Measurements from ENCODE around the gene EFHC2.
"Not testable (repeated sequence)": the region's sequence is repeated elsewhere in the genome, so short reads cannot be mapped to it uniquely, and the experiment has no call there.

EFHC2 gene

GRCh38 chrX:44225667-44226066 lies 117.8 kb downstream of the EFHC2 start:
- no peak for TF ChIP-seq POLR2AphosphoS5 (IDR thresholded peaks at IDR 0.05; ENCODE audit: low read depth, low read length)
- TF ChIP-seq POLR2A (IDR thresholded peaks at IDR 0.05; ENCODE audit: low read depth, low read length): no peak
- no peak for TF ChIP-seq TAF1 (IDR thresholded peaks at IDR 0.05; ENCODE audit: borderline replicate concordance, low read depth, low read length)
- DNase-seq (ENCODE audit: insufficient read length): no peak
- no peak for FAIRE-seq

GRCh38 chrX:44224760-44225159 lies 118.7 kb downstream of the EFHC2 start:
- TF ChIP-seq POLR2AphosphoS5 (IDR thresholded peaks at IDR 0.05; ENCODE audit: low read depth, low read length) (no peak), POLR2A (IDR thresholded peaks at IDR 0.05; ENCODE audit: low read depth, low read length) (no peak), TAF1 (IDR thresholded peaks at IDR 0.05; ENCODE audit: borderline replicate concordance, low read depth, low read length) (no peak)
- FAIRE-seq (no peak), DNase-seq (ENCODE audit: insufficient read length) (no peak)

- TF ChIP-seq TAF1 (IDR thresholded peaks at IDR 0.05; ENCODE audit: borderline replicate concordance, low read depth, low read length) (no peak), POLR2A (IDR thresholded peaks at IDR 0.05; ENCODE audit: low read depth, low read length) (no peak), POLR2AphosphoS5 (IDR thresholded peaks at IDR 0.05; ENCODE audit: low read depth, low read length) (no peak)
- no peak for DNase-seq (ENCODE audit: insufficient read length)
- no peak for FAIRE-seq
Observed at GRCh38 chrX:44223150-44223549, 120.3 kb downstream of the EFHC2 start.

DNA sequence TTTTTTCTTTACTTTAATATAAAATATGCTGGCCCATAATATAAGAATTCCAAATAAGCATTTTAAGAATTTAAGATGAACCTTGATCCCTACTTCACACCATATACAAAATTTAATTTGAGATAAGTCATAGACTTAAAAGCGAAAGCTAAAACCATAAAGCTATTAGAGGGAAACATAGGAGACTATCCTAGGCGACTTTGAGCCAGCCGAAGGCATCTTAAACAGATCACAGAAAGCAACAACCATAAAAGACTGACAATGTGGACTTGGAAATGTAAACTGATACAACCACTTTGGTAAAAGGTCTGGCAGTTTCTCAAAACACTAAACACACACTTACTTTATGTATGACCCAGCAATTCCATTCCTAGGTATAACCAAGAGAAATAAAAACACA lies 125.0 kb downstream of the EFHC2 start:
- DNase-seq (ENCODE audit: insufficient read length) (no peak), FAIRE-seq (no peak)
- TF ChIP-seq TAF1 (IDR thresholded peaks at IDR 0.05; ENCODE audit: borderline replicate concordance, low read depth, low read length) (no peak), POLR2A (IDR thresholded peaks at IDR 0.05; ENCODE audit: low read depth, low read length) (no peak), POLR2AphosphoS5 (IDR thresholded peaks at IDR 0.05; ENCODE audit: low read depth, low read length) (no peak)

GRCh38 chrX:44216171-44216570 lies 127.3 kb downstream of the EFHC2 start:
- DNase-seq (ENCODE audit: insufficient read length): no peak
- TF ChIP-seq POLR2AphosphoS5 (IDR thresholded peaks at IDR 0.05; ENCODE audit: low read depth, low read length): no peak
- no peak for TF ChIP-seq POLR2A (IDR thresholded peaks at IDR 0.05; ENCODE audit: low read depth, low read length)
- no peak for TF ChIP-seq TAF1 (IDR thresholded peaks at IDR 0.05; ENCODE audit: borderline replicate concordance, low read depth, low read length)
- no peak for FAIRE-seq

- TF ChIP-seq POLR2A (IDR thresholded peaks at IDR 0.05; ENCODE audit: low read depth, low read length): no peak
- TF ChIP-seq TAF1 (IDR thresholded peaks at IDR 0.05; ENCODE audit: borderline replicate concordance, low read depth, low read length): no peak
- no peak for TF ChIP-seq POLR2AphosphoS5 (IDR thresholded peaks at IDR 0.05; ENCODE audit: low read depth, low read length)
Observed at GRCh38 chrX:44203791-44204190, 139.7 kb downstream of the EFHC2 start.

DNA sequence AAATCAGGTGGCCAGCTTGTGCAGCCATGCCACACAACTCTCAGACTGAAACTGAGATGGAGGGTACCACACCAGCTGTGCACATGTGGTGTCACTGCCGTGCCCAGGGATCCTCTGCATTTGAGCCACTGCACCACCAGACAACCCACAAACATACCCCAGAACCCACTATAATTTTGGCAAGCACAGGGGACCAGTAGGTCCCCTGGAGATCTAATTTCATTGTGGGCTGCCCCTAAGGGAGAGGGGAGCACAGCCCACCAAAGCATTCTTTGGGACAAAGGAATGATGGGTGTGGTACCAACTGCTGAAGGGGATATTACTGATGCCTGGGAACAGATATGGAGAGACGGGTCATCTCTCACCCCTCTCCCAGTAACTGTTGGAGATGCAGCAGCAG lies 140.9 kb downstream of the EFHC2 start:
- no peak for DNase-seq (ENCODE audit: insufficient read length)
- no peak for FAIRE-seq
- no peak for TF ChIP-seq POLR2AphosphoS5 (IDR thresholded peaks at IDR 0.05; ENCODE audit: low read depth, low read length)
- no peak for TF ChIP-seq TAF1 (IDR thresholded peaks at IDR 0.05; ENCODE audit: borderline replicate concordance, low read depth, low read length)
- no peak for TF ChIP-seq POLR2A (IDR thresholded peaks at IDR 0.05; ENCODE audit: low read depth, low read length)

More at GRCh38 chrX:44203791-44204190, 139.7 kb downstream of the EFHC2 start:
- DNase-seq (ENCODE audit: insufficient read length): no peak
- FAIRE-seq: no peak

DNA sequence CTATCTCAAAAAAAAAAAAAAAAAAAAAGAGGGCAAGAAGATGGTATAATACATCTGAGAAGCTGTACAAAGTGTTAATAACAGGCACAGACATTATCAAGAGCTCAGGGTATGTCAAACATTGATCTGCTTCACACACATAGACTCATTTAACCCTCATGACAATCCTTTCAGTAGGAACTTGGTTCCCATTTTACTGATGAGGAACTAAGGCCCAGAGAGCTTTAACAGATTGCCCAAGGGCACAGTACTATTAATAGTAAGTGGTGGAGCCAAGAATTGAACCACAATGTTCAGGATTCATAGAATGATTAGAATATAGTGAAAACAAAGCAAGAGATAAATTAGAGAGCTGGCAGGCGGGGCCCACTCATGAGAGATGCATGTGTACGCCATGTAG lies 154.4 kb downstream of the EFHC2 start:
- FAIRE-seq (no peak), DNase-seq (ENCODE audit: insufficient read length) (no peak)
- TF ChIP-seq POLR2AphosphoS5 (IDR thresholded peaks at IDR 0.05; ENCODE audit: low read depth, low read length) (no peak), POLR2A (IDR thresholded peaks at IDR 0.05; ENCODE audit: low read depth, low read length) (no peak), TAF1 (IDR thresholded peaks at IDR 0.05; ENCODE audit: borderline replicate concordance, low read depth, low read length) (no peak)

GRCh38 chrX:44187915-44188314 lies 155.6 kb downstream of the EFHC2 start:
- not testable (repeated sequence) for DNase-seq (ENCODE audit: insufficient read length); FAIRE-seq

DNA sequence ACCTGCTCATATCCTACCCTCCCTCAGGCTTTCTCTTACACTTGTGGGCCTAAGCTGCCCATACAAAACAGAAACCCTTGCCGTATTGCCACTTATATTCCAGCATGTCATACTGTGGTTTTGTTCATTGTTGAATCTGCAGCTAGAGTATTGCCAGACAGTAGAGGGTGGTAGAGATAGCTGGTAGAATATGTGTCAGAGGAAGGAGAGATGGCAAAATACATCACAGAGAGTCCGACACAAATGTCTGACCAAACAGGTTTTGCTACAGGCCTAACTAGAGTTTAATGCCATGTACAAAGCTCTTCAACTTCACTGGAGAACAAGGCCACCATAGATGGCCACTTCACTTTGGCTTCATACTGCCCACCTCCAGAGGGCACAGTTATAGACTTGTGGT lies 160.1 kb downstream of the EFHC2 start:
- TF ChIP-seq POLR2A (IDR thresholded peaks at IDR 0.05; ENCODE audit: low read depth, low read length) (no peak), TAF1 (IDR thresholded peaks at IDR 0.05; ENCODE audit: borderline replicate concordance, low read depth, low read length) (no peak), POLR2AphosphoS5 (IDR thresholded peaks at IDR 0.05; ENCODE audit: low read depth, low read length) (no peak)
- FAIRE-seq (no peak), DNase-seq (ENCODE audit: insufficient read length) (no peak)

DNA sequence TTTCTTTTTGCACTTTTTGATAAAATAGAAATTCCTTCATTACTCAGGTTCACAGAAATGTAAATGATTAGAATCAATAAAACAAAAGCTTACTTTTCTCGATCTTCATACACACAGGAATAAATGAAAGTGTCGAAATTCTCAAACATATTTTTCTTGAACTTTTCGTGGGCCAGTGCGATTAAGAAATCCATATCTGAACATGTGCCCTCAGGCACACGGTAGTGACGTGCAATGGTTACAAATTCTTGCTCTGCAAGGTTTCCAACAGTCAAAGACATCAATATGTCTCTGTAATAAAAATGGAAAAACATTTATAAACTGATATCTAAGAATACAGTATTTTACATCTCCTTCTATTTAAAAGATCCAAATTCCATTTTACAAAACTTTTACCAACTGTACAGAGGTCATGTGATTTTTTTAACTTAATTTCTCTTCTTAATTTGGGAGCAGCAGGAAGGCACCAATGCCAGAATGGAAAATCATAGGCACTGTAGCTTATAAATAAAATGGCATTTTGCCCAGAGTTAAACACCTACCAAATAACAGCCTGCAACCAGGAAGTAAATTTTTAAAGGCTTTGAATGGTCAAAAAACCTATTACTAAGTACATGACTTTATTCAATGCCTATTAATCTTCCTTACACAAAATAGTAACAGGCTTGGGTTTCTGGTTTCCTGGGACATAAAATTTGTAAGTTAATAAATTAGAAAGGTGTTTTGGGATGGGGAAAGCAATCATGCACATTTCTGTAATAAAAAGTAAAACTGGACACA lies 165.0 kb downstream of the EFHC2 start:
- DNase-seq (ENCODE audit: insufficient read length) (no peak), FAIRE-seq (no peak)
- no peak for TF ChIP-seq POLR2AphosphoS5 (IDR thresholded peaks at IDR 0.05; ENCODE audit: low read depth, low read length)
- no peak for TF ChIP-seq POLR2A (IDR thresholded peaks at IDR 0.05; ENCODE audit: low read depth, low read length)
- TF ChIP-seq TAF1 (IDR thresholded peaks at IDR 0.05; ENCODE audit: borderline replicate concordance, low read depth, low read length): no peak

GRCh38 chrX:44175455-44175854 lies 168.0 kb downstream of the EFHC2 start:
- FAIRE-seq: no peak
- no peak for TF ChIP-seq POLR2A (IDR thresholded peaks at IDR 0.05; ENCODE audit: low read depth, low read length)
- TF ChIP-seq TAF1 (IDR thresholded peaks at IDR 0.05; ENCODE audit: borderline replicate concordance, low read depth, low read length): no peak
- no peak for TF ChIP-seq POLR2AphosphoS5 (IDR thresholded peaks at IDR 0.05; ENCODE audit: low read depth, low read length)
- DNase-seq (ENCODE audit: insufficient read length): no peak
